ENCODE measurements around the gene LRBA. TPM values are rescaled to one million over a fixed set of nuclear protein-coding genes. Genes with fewer than 3 reads are reported as not detected.

Gene LRBA
- total and polyA plus RNA-seq, 2 donors (not counting 1 experiment from before 2014, with no cell fraction given), result 16.4 to 36.7 TPM

DNA sequence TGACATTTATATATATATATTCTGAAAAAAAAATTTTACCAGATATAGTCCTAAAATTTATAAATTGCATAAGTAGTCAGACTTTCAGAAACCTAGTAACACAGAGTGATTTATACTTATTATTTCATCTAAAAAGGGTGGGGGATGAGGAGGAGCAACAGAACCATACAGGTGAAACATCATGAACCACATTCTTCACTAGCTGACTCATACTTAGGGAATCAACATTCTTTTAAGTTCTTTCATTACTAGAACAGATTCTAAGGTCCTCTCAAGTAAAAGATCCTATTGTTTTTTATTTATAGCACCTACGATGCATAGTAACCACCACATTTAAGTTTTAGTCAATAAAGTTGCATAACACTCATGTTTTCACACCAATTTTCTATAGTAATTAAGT lies 166.1 kb downstream of the LRBA start:
- Histone ChIP-seq H3K4me2 (ENCODE audit: extremely low read depth, insufficient read depth, low read length) (no peak overlapping the region), H3K4me3 (replicated peaks in 1 of 4; ENCODE audit: control extremely low read depth in 1 of 4, insufficient read depth in 1 of 4, low read depth in 3 of 4, low read length in 4 of 4) (no peak overlapping the region), H4K20me1 (ENCODE audit: control insufficient read depth, extremely low read depth, insufficient read depth, low read length) (no peaks in the 10 kb centered on the region), H3K27ac (ENCODE audit: insufficient read depth, low read length) (no peak overlapping the region), H2AFZ (ENCODE audit: low read length) (no peak overlapping the region), H3K9me3 (ENCODE audit: control insufficient read depth, insufficient read depth, low read depth, low read length) (no peaks in the 10 kb centered on the region), H3K9ac (ENCODE audit: insufficient read depth, low read length) (no peak overlapping the region), H3K36me3 (ENCODE audit: control insufficient read depth, insufficient read depth, low read length) (no peaks in the 10 kb centered on the region), H3K4me1 (ENCODE audit: control insufficient read depth, extremely low read depth, insufficient read depth, low read length) (no peaks in the 10 kb centered on the region), H3K79me2 (ENCODE audit: control insufficient read depth, insufficient read depth, low read length) (no peaks in the 10 kb centered on the region), H3K27me3 (ENCODE audit: control insufficient read depth, insufficient read depth, low read length) (no peaks in the 10 kb centered on the region)
- no peak for TF ChIP-seq CTCF (conservative IDR thresholded peaks at IDR 0.05 in 1 of 2, IDR thresholded peaks at IDR 0.05 in 1 of 2; ENCODE audit: low read depth in 1 of 2, low read length in 2 of 2)
- no peak for TF ChIP-seq EZH2 (IDR thresholded peaks at IDR 0.05; ENCODE audit: low read length, missing control alignments)
- peak in 1 of 2 donors; percentile 30 for DNase-seq (ENCODE audit: low read depth in 2 of 2)

- H2AFZ ChIP-seq (ENCODE audit: low read length), result no peak overlapping the region
- no peak overlapping the region for H3K4me2 ChIP-seq (ENCODE audit: extremely low read depth, insufficient read depth, low read length)
- no peak for DNase-seq (ENCODE audit: low read depth in 2 of 2)
- H3K79me2 ChIP-seq (ENCODE audit: control insufficient read depth, insufficient read depth, low read length), result no peaks in the 10 kb centered on the region
- no peaks in the 10 kb centered on the region for H4K20me1 ChIP-seq (ENCODE audit: control insufficient read depth, extremely low read depth, insufficient read depth, low read length)
- H3K36me3 ChIP-seq (ENCODE audit: control insufficient read depth, insufficient read depth, low read length), result no peaks in the 10 kb centered on the region
- no peaks in the 10 kb centered on the region for H3K4me1 ChIP-seq (ENCODE audit: control insufficient read depth, extremely low read depth, insufficient read depth, low read length)
- H3K27ac ChIP-seq (ENCODE audit: insufficient read depth, low read length), result no peak overlapping the region
- H3K9ac ChIP-seq (ENCODE audit: insufficient read depth, low read length), result no peak overlapping the region
- no peak overlapping the region for H3K4me3 ChIP-seq (replicated peaks in 1 of 4; ENCODE audit: control extremely low read depth in 1 of 4, insufficient read depth in 1 of 4, low read depth in 3 of 4, low read length in 4 of 4)
- H3K9me3 ChIP-seq (ENCODE audit: control insufficient read depth, insufficient read depth, low read depth, low read length), result no peaks in the 10 kb centered on the region
- H3K27me3 ChIP-seq (ENCODE audit: control insufficient read depth, insufficient read depth, low read length), result no peaks in the 10 kb centered on the region
- TF ChIP-seq EZH2 (IDR thresholded peaks at IDR 0.05; ENCODE audit: low read length, missing control alignments), result no peak
- no peak for TF ChIP-seq CTCF (conservative IDR thresholded peaks at IDR 0.05 in 1 of 2, IDR thresholded peaks at IDR 0.05 in 1 of 2; ENCODE audit: low read depth in 1 of 2, low read length in 2 of 2)
These were observed 186.9 kb downstream of the LRBA start for GRCh38 chr4:150828159-150828558.

DNA sequence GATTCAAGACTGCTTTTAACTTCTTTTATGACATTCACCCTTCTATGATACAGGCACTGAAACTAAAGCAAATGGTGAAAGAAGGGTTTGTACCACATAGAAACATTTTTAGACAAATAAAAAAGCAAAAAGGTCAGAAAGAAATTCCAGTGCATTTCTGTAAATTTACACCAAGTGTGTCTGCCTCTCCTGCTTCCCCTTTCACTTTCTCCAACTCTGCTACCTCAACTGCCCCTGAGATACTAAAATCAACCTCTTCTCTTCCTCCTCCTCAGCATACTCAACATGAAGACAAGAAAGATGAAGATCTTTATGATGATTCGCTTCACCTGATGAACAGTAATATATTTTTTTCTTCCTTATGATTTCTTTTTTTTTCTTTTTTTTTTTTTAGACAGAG lies 187.9 kb downstream of the LRBA start:
- H3K4me2 ChIP-seq (ENCODE audit: extremely low read depth, insufficient read depth, low read length), result no peak overlapping the region
- no peak overlapping the region for H3K27ac ChIP-seq (ENCODE audit: insufficient read depth, low read length)
- H3K4me3 ChIP-seq (replicated peaks in 1 of 4; ENCODE audit: control extremely low read depth in 1 of 4, insufficient read depth in 1 of 4, low read depth in 3 of 4, low read length in 4 of 4), result no peak overlapping the region
- TF ChIP-seq EZH2 (IDR thresholded peaks at IDR 0.05; ENCODE audit: low read length, missing control alignments) (no peak), CTCF (conservative IDR thresholded peaks at IDR 0.05 in 1 of 2, IDR thresholded peaks at IDR 0.05 in 1 of 2; ENCODE audit: low read depth in 1 of 2, low read length in 2 of 2) (no peak)
- no peaks in the 10 kb centered on the region for H3K27me3 ChIP-seq (ENCODE audit: control insufficient read depth, insufficient read depth, low read length)
- no peak overlapping the region for H2AFZ ChIP-seq (ENCODE audit: low read length)
- H3K9me3 ChIP-seq (ENCODE audit: control insufficient read depth, insufficient read depth, low read depth, low read length), result no peaks in the 10 kb centered on the region
- no peak overlapping the region for H3K9ac ChIP-seq (ENCODE audit: insufficient read depth, low read length)
- H3K36me3 ChIP-seq (ENCODE audit: control insufficient read depth, insufficient read depth, low read length), result no peaks in the 10 kb centered on the region
- no peak for DNase-seq (ENCODE audit: low read depth in 2 of 2)
- no peaks in the 10 kb centered on the region for H3K79me2 ChIP-seq (ENCODE audit: control insufficient read depth, insufficient read depth, low read length)
- H3K4me1 ChIP-seq (ENCODE audit: control insufficient read depth, extremely low read depth, insufficient read depth, low read length), result no peaks in the 10 kb centered on the region
- H4K20me1 ChIP-seq (ENCODE audit: control insufficient read depth, extremely low read depth, insufficient read depth, low read length), result no peaks in the 10 kb centered on the region

Measured in fibroblast of lung (primary cell).